WTC11 (cell line): ENCODE data around the gene DOCK8. TPM values are rescaled to one million over a fixed set of nuclear protein-coding genes. Genes with fewer than 3 reads are reported as not detected.

Experiments used
- CBFB ChIP-seq: sonication (generic); formaldehyde crosslinking; IDR thresholded peaks from 2 replicates; pipeline ENCODE4 v1.8.1; 2022; ENCODE audit warnings: mild to moderate bottlenecking, low read depth, missing genetic modification reagents
- CTCF ChIP-seq: fragments of 200-600 bp; IDR thresholded peaks from 2 replicates; pipeline ENCODE4 v1.8.0; 2022; ENCODE audit warnings: antibody characterized with exemption
- E2F4 ChIP-seq: sonication (generic); formaldehyde crosslinking; IDR thresholded peaks from 2 replicates; pipeline ENCODE4 v1.8.1; 2022; ENCODE audit warnings: low read depth, mild to moderate bottlenecking, moderate library complexity, missing genetic modification reagents, borderline replicate concordance
- ELF4 ChIP-seq: sonication (generic); formaldehyde crosslinking; IDR thresholded peaks from 2 replicates; pipeline ENCODE4 v1.8.1; 2022; ENCODE audit warnings: low read depth, mild to moderate bottlenecking, moderate library complexity, missing genetic modification reagents
- ERG ChIP-seq: fragments of 250-450 bp; sonication (Bioruptor Pico); IDR thresholded peaks from 2 replicates; pipeline ENCODE4 v1.8.0; 2021; ENCODE audit warnings: mild to moderate bottlenecking
- ESRRA ChIP-seq: sonication (generic); formaldehyde crosslinking; IDR thresholded peaks from 2 replicates; pipeline ENCODE4 v1.8.1; 2022; ENCODE audit warnings: mild to moderate bottlenecking, missing genetic modification reagents, borderline replicate concordance
- ETV6 ChIP-seq: sonication (generic); formaldehyde crosslinking; IDR thresholded peaks from 2 replicates; pipeline ENCODE4 v1.8.1; 2022; ENCODE audit warnings: mild to moderate bottlenecking, missing genetic modification reagents
- FOXK1 ChIP-seq: sonication (generic); formaldehyde crosslinking; IDR thresholded peaks from 2 replicates; pipeline ENCODE4 v1.8.0; 2022; ENCODE audit warnings: mild to moderate bottlenecking, moderate library complexity, missing genetic modification reagents
- FOXP1 ChIP-seq: sonication (generic); formaldehyde crosslinking; IDR thresholded peaks from 2 replicates; pipeline ENCODE4 v1.8.0; 2022; ENCODE audit warnings: missing genetic modification reagents, mild to moderate bottlenecking, moderate library complexity, borderline replicate concordance
- GRHL2 ChIP-seq: fragments of 250-450 bp; sonication (Bioruptor Pico); IDR thresholded peaks from 2 replicates; pipeline ENCODE4 v1.8.0; 2022; ENCODE audit warnings: mild to moderate bottlenecking, moderate library complexity; ENCODE audit not compliant: insufficient replicate concordance, severe bottlenecking
- GTF2I ChIP-seq: fragments of 250-450 bp; sonication (Bioruptor Pico); conservative IDR thresholded peaks from 2 replicates; pipeline ENCODE4 v1.4.0; 2021; ENCODE audit warnings: mild to moderate bottlenecking
- HMGA2 ChIP-seq: fragments of 250-450 bp; sonication (Bioruptor Pico); IDR thresholded peaks from 2 replicates; pipeline ENCODE4 v1.4.0; 2021; ENCODE audit warnings: mild to moderate bottlenecking, moderate library complexity
- HMGXB4 ChIP-seq: sonication (generic); formaldehyde crosslinking; IDR thresholded peaks from 2 replicates; pipeline ENCODE4 v1.8.1; 2023; ENCODE audit warnings: mild to moderate bottlenecking, moderate library complexity, missing genetic modification reagents
- IRF2 ChIP-seq: sonication (generic); formaldehyde crosslinking; IDR thresholded peaks from 2 replicates; pipeline ENCODE4 v1.8.0; 2022; ENCODE audit warnings: low read depth, missing genetic modification reagents, borderline replicate concordance
- JUN ChIP-seq: sonication (generic); formaldehyde crosslinking; IDR thresholded peaks from 2 replicates; pipeline ENCODE4 v1.8.0; 2023; ENCODE audit warnings: mild to moderate bottlenecking, missing genetic modification reagents
- MLX ChIP-seq: sonication (generic); formaldehyde crosslinking; IDR thresholded peaks from 2 replicates; pipeline ENCODE4 v1.8.1; 2023; ENCODE audit warnings: mild to moderate bottlenecking, missing genetic modification reagents, moderate library complexity
- MXD4 ChIP-seq: fragments of 250-450 bp; sonication (Bioruptor Pico); IDR thresholded peaks from 2 replicates; pipeline ENCODE4 v1.8.0; 2021; ENCODE audit warnings: mild to moderate bottlenecking, moderate library complexity, borderline replicate concordance
- MYBL2 ChIP-seq: sonication (generic); formaldehyde crosslinking; IDR thresholded peaks from 2 replicates; pipeline ENCODE4 v1.8.1; 2023; ENCODE audit warnings: mild to moderate bottlenecking, moderate library complexity, missing genetic modification reagents
- SMAD3 ChIP-seq: sonication (generic); formaldehyde crosslinking; IDR thresholded peaks from 2 replicates; pipeline ENCODE4 v1.8.0; 2022; ENCODE audit warnings: missing genetic modification reagents, mild to moderate bottlenecking, borderline replicate concordance
- SMAD4 ChIP-seq: sonication (generic); formaldehyde crosslinking; IDR thresholded peaks from 2 replicates; pipeline ENCODE4 v1.8.0; 2022; ENCODE audit warnings: mild to moderate bottlenecking, missing genetic modification reagents
- USF2 ChIP-seq: sonication (generic); formaldehyde crosslinking; IDR thresholded peaks from 2 replicates; pipeline ENCODE4 v1.8.1; 2023; ENCODE audit warnings: mild to moderate bottlenecking, missing genetic modification reagents, moderate library complexity
- ZNF138 ChIP-seq: sonication (generic); formaldehyde crosslinking; conservative IDR thresholded peaks from 2 replicates; pipeline ENCODE4 v1.8.1; 2022; ENCODE audit warnings: mild to moderate bottlenecking, moderate library complexity, missing genetic modification reagents
- ZNF219 ChIP-seq: sonication (generic); formaldehyde crosslinking; IDR thresholded peaks from 2 replicates; pipeline ENCODE4 v1.8.0; 2023; ENCODE audit warnings: missing genetic modification reagents, mild to moderate bottlenecking, borderline replicate concordance
- ZNF281 ChIP-seq: sonication (generic); formaldehyde crosslinking; IDR thresholded peaks from 2 replicates; pipeline ENCODE4 v1.8.0; 2023; ENCODE audit warnings: mild to moderate bottlenecking, missing genetic modification reagents
- ZNF317 ChIP-seq: sonication (generic); formaldehyde crosslinking; IDR thresholded peaks from 2 replicates; pipeline ENCODE4 v1.8.1; 2023; ENCODE audit warnings: low read depth, mild to moderate bottlenecking, moderate library complexity, missing genetic modification reagents, borderline replicate concordance
- ZNF396 ChIP-seq: fragments of 250-450 bp; sonication (Bioruptor Pico); IDR thresholded peaks from 2 replicates; pipeline ENCODE4 v1.8.0; 2021; ENCODE audit warnings: mild to moderate bottlenecking, moderate library complexity, borderline replicate concordance
- ZNF671 ChIP-seq: fragments of 250-450 bp; sonication (Bioruptor Pico); IDR thresholded peaks from 2 replicates; pipeline ENCODE4 v1.8.0; 2021; ENCODE audit warnings: mild to moderate bottlenecking
- total RNA-seq: library from RNA; stranded (reverse); gene quantifications from 3 replicates; pipeline ENCODE4 v1.2.3, GENCODE V29; 2021

DOCK8 gene
- total RNA-seq, 1 experiment from 2014 or later = 3.2 TPM

GRCh38 chr9:214648-215493 is at the start of gene DOCK8 (continued):
- no peak for TF ChIP-seq ZNF671
- no peak for TF ChIP-seq SMAD3 (CRISPR knock-in tag)
- TF ChIP-seq ZNF317 (CRISPR knock-in tag) = peak; percentile 35; the same call in 1 of the 2 replicates
- no peak; the same call in 1 of the 2 replicates for TF ChIP-seq ZNF219 (CRISPR knock-in tag)
- TF ChIP-seq FOXK1 (CRISPR knock-in tag) = peak; percentile 66; the same call in 1 of the 2 replicates
- TF ChIP-seq IRF2 (CRISPR knock-in tag) = no peak
- TF ChIP-seq ERG = no peak
- no peak for TF ChIP-seq JUN (CRISPR knock-in tag)
- peak; percentile 49; the same call in 1 of the 2 replicates for TF ChIP-seq ELF4 (CRISPR knock-in tag)
- peak; percentile 99 for TF ChIP-seq HMGXB4 (CRISPR knock-in tag)
- no peak; the same call in 1 of the 2 replicates for TF ChIP-seq CBFB
- TF ChIP-seq ETV6 (CRISPR knock-in tag) = peak; percentile 80
- no peak for TF ChIP-seq HMGA2 (CRISPR knock-in tag)
- TF ChIP-seq MXD4 (CRISPR knock-in tag) = no peak
- no peak for TF ChIP-seq GTF2I (CRISPR knock-in tag)
- TF ChIP-seq ESRRA = peak; percentile 34; the same call in 1 of the 2 replicates
- TF ChIP-seq MYBL2 (CRISPR knock-in tag) = peak; percentile 43; the same call in 1 of the 2 replicates
- no peak for TF ChIP-seq SMAD4 (CRISPR knock-in tag)
- no peak for TF ChIP-seq ZNF281 (CRISPR knock-in tag)
- TF ChIP-seq FOXP1 = peak; percentile 89
- no peak for TF ChIP-seq MLX (CRISPR knock-in tag)
- no peak for TF ChIP-seq ZNF396 (CRISPR knock-in tag)
- TF ChIP-seq GRHL2 (CRISPR knock-in tag) = no peak
- no peak for TF ChIP-seq ZNF138 (CRISPR knock-in tag)
- no peak for TF ChIP-seq CTCF
- TF ChIP-seq USF2 (CRISPR knock-in tag) = no peak
- 0 out of 2 replicates have a peak, but pooled peaks have one; percentile 52 for TF ChIP-seq E2F4 (CRISPR knock-in tag)
